Kidney epithelial cell (primary cell): ENCODE results near the gene RAB20. TPM values are rescaled to one million over a fixed set of nuclear protein-coding genes. Genes with fewer than 3 reads are reported as not detected.
"Not testable (repeated sequence)": the region's sequence is repeated elsewhere in the genome, so short reads cannot be mapped to it uniquely, and the experiment has no call there.

Experiments
- DNase-seq: peaks from one replicate; pipeline ENCODE4 v3.0.0-alpha.2; 2010; ENCODE audit warnings: low read depth
- H3K27me3 ChIP-seq: 2 replicates; pipeline ENCODE4 v1.6.0; 2011; ENCODE audit warnings: low read length; ENCODE audit not compliant: control insufficient read depth, insufficient read depth
- H3K36me3 ChIP-seq: 2 replicates; pipeline ENCODE4 v1.5.1; 2011; ENCODE audit warnings: low read length; ENCODE audit not compliant: control insufficient read depth, insufficient read depth
- H3K4me3 ChIP-seq: 2 replicates; pipeline ENCODE4 v1.5.1; 2011; ENCODE audit warnings: low read depth, mild to moderate bottlenecking, control low read depth, low read length
- CTCF ChIP-seq: IDR thresholded peaks from 2 replicates; pipeline ENCODE4 v1.5.1; 2011; ENCODE audit warnings: mild to moderate bottlenecking, moderate library complexity, low read length, control low read depth, inconsistent platforms; ENCODE audit not compliant: insufficient read depth, poor library complexity, severe bottlenecking
- total RNA-seq: library from RNA; depleted of rRNA; stranded (reverse); fragments of >200 nt; gene quantifications from 2 replicates; pipeline ENCODE4 v1.2.3, GENCODE V29; 2015

Gene RAB20
- total RNA-seq = 3.4 and 7.4 TPM in 2 replicates

GRCh38 chr13:110561344-110562035 lies at the start of gene RAB20:
Gene RAB20 (minus strand): TSS chr13:110561722. CDS start chr13:110561519, 203 bp downstream.
- Histone ChIP-seq H3K27me3 (peaks cover 2% of the 10 kb centered on the region), H3K4me3 (peak within 1 kb of the TSS; percentile 77), H3K36me3 (no peaks in the 10 kb centered on the region)
- TF ChIP-seq CTCF = no peak
- peak; percentile 21 for DNase-seq

- Histone ChIP-seq H3K4me3 (no peak overlapping the region), H3K36me3 (no peaks in the 10 kb centered on the region), H3K27me3 (no peaks in the 10 kb centered on the region)
- TF ChIP-seq CTCF = no peak
- no peak for DNase-seq
Observed at GRCh38 chr13:110610955-110611595, 49.6 kb upstream of the RAB20 start.

- Histone ChIP-seq H3K4me3 (no peak overlapping the region), H3K36me3 (no peaks in the 10 kb centered on the region), H3K27me3 (no peaks in the 10 kb centered on the region)
- no peak for TF ChIP-seq CTCF
- no peak for DNase-seq
Observed at GRCh38 chr13:110607675-110608224, 46.2 kb upstream of the RAB20 start.

- not testable (repeated sequence) for H3K27me3 ChIP-seq, DNase-seq, H3K36me3 ChIP-seq, H3K4me3 ChIP-seq
Observed at GRCh38 chr13:110606281-110606680, 44.8 kb upstream of the RAB20 start.

- DNase-seq = no peak
- TF ChIP-seq CTCF = no peak
- H3K27me3 ChIP-seq = no peaks in the 10 kb centered on the region
- no peaks in the 10 kb centered on the region for H3K36me3 ChIP-seq
- no peak overlapping the region for H3K4me3 ChIP-seq
Observed at GRCh38 chr13:110605132-110605531, 43.6 kb upstream of the RAB20 start.

GRCh38 chr13:110600980-110601379 lies 39.5 kb upstream of the RAB20 start:
- Histone ChIP-seq H3K27me3 (no peaks in the 10 kb centered on the region), H3K4me3 (no peak overlapping the region), H3K36me3 (no peaks in the 10 kb centered on the region)
- TF ChIP-seq CTCF = no peak
- DNase-seq = no peak
